Upper lobe of left lung (tissue), 6 donors: ENCODE measurements around the gene ATAD5. TPM values are rescaled to one million over a fixed set of nuclear protein-coding genes. Genes with fewer than 3 reads are reported as not detected.
"Not testable (repeated sequence)": the region's sequence is repeated elsewhere in the genome, so short reads cannot be mapped to it uniquely, and the experiment has no call there.

Experiments
- ATAC-seq, 2 donors: fragments of 200-7000 bp; cut with Tn5 transposase; one replicate each; pipeline ENCODE4 v1.9.1; 2022; ENCODE audit warnings: mild to moderate bottlenecking in 2 of 2, moderate library complexity in 2 of 2; ENCODE audit not compliant: low FRiP score in 2 of 2
- DNase-seq, 2 donors: peaks; one replicate each; pipeline ENCODE4 v3.0.0-alpha.2; 2019 to 2020
- H3K27ac ChIP-seq, 4 donors: fragments of 200-600 bp; sonication (generic); one replicate each; pipeline ENCODE4 v1.5.1; 2016 to 2019
- H3K27me3 ChIP-seq, 4 donors: fragments of 200-600 bp; sonication (generic); one replicate each; pipeline ENCODE4 v1.5.1; 2017 to 2019
- H3K36me3 ChIP-seq, 4 donors: fragments of 200-600 bp; sonication (generic); one replicate each; pipeline ENCODE4 v1.5.1; 2016 to 2019
- H3K4me1 ChIP-seq, 4 donors: fragments of 200-600 bp; sonication (generic); one replicate each; pipeline ENCODE4 v1.5.1; 2018 to 2019
- H3K4me3 ChIP-seq, 4 donors: fragments of 200-600 bp; sonication (generic); one replicate each; pipeline ENCODE4 v1.5.1; 2017 to 2019; ENCODE audit warnings: mild to moderate bottlenecking in 2 of 4, moderate library complexity in 1 of 4
- H3K9me3 ChIP-seq, 4 donors: fragments of 200-600 bp; sonication (generic); one replicate each; pipeline ENCODE4 v1.5.1; 2018 to 2019
- EP300 ChIP-seq, 4 donors: sonication (generic); formaldehyde crosslinking; IDR thresholded peaks; one replicate each; pipeline ENCODE4 v1.5.1; 2017; ENCODE audit warnings: antibody characterized with exemption in 4 of 4, control low read depth in 2 of 4
- POLR2A ChIP-seq, 4 donors: fragments of 450-650 bp; IDR thresholded peaks; one replicate each; pipeline ENCODE4 v1.5.1; 2016 to 2017; ENCODE audit warnings: antibody characterized with exemption in 4 of 4, mild to moderate bottlenecking in 2 of 4
- POLR2AphosphoS5 ChIP-seq, 2 donors: sonication (generic); formaldehyde crosslinking; IDR thresholded peaks; one replicate each; pipeline ENCODE4 v1.5.1; 2017; ENCODE audit warnings: antibody characterized with exemption in 2 of 2
- WGBS, 2 donors: methylation state at CpG; one replicate each; pipeline ENCODE4 v1.1.5; 2017 to 2018; 5-methylcytosine and 5-hydroxymethylcytosine counted together
- total RNA-seq, 6 donors: library from RNA; depleted of rRNA in 4 of 6; stranded (reverse); fragments of >200 nt in 4 of 6; gene quantifications; one replicate each; pipeline versions ENCODE4 v1.1.0 to v1.2.1, GENCODE V29; 2016 to 2021
- TF ChIP-seq, protein P1 (sequence below), 6 experiments: fragments of 450-650 bp in 4 of 6; fragments of 200-600 bp in 2 of 6; sonication (generic) in 2 of 6; IDR thresholded peaks; one replicate each; pipeline ENCODE4 v1.5.1; 2016 to 2019; ENCODE audit warnings: antibody characterized with exemption in 6 of 6
- donor health status: DM: no; HTN: no; CAD: no; lungs with moderate emphysema.
- donor health status: DM: no; HTN: yes; CAD: no; lungs with severe emphysema.

ATAD5 gene
- total RNA-seq, 6 donors from 2014 or later: 1.5 to 6.3 (median 1.9) TPM

- ATAC-seq (no peak), DNase-seq (no peak)
- Histone ChIP-seq H3K27ac (no peak overlapping the region), H3K4me1 (no peaks in the 10 kb centered on the region), H3K9me3 (no peaks in the 10 kb centered on the region), H3K36me3 (peaks cover 0 to 4% (median 0%) of the 10 kb centered on the region in 4 donors), H3K27me3 (no peaks in the 10 kb centered on the region), H3K4me3 (no peak overlapping the region)
- TF ChIP-seq, protein P1, sequence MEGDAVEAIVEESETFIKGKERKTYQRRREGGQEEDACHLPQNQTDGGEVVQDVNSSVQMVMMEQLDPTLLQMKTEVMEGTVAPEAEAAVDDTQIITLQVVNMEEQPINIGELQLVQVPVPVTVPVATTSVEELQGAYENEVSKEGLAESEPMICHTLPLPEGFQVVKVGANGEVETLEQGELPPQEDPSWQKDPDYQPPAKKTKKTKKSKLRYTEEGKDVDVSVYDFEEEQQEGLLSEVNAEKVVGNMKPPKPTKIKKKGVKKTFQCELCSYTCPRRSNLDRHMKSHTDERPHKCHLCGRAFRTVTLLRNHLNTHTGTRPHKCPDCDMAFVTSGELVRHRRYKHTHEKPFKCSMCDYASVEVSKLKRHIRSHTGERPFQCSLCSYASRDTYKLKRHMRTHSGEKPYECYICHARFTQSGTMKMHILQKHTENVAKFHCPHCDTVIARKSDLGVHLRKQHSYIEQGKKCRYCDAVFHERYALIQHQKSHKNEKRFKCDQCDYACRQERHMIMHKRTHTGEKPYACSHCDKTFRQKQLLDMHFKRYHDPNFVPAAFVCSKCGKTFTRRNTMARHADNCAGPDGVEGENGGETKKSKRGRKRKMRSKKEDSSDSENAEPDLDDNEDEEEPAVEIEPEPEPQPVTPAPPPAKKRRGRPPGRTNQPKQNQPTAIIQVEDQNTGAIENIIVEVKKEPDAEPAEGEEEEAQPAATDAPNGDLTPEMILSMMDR (IDR thresholded peaks at IDR 0.05): no peak
- no peak for TF ChIP-seq POLR2AphosphoS5 (IDR thresholded peaks at IDR 0.05)
- TF ChIP-seq EP300 (IDR thresholded peaks at IDR 0.05): no peak
- no peak for TF ChIP-seq POLR2A (IDR thresholded peaks at IDR 0.05)
- 81 to 91% methylated on average over 3 of the region's 3 CpGs for WGBS, 2 donors
These were observed 98.7 kb downstream of the ATAD5 start for GRCh38 chr17:30930495-30930894.

GRCh38 chr17:30931582-30931981, 99.8 kb downstream of the ATAD5 start:
- not testable (repeated sequence) for H3K27ac ChIP-seq, ATAC-seq, H3K4me3 ChIP-seq, H3K4me1 ChIP-seq, H3K27me3 ChIP-seq, H3K36me3 ChIP-seq, DNase-seq, H3K9me3 ChIP-seq
- 92 to 96% methylated on average over 8 of the region's 8 CpGs for WGBS, 2 donors

DNA sequence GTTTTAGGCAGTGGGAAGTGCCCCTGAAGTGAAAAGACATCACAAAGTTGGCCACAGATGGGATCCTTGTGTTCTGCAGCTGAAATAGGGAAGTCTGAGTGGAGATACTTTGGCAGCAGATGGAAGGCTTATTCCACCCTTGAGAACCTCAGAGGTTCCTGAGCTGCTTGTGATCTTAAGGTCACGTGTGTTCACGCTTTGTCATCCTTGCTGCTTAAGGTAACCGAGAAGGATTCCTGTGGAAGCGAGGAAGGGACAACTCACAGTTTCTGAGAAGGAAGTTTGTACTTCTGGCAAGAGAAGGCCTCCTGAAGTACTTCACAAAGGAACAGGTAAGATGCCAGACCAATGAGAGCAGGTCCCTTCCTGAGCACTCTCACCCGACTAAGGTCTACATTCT, 102.2 kb downstream of the ATAD5 start:
- ATAC-seq: peak in 1 of 2 donors; percentile 12

GRCh38 chr17:30939051-30939689, 107.4 kb downstream of the ATAD5 start:
- no peak for ATAC-seq
- Histone ChIP-seq H3K4me1 (no peaks in the 10 kb centered on the region), H3K9me3 (no peaks in the 10 kb centered on the region), H3K36me3 (peaks cover 0 to 5% (median 0%) of the 10 kb centered on the region in 4 donors), H3K4me3 (no peak overlapping the region), H3K27me3 (no peaks in the 10 kb centered on the region), H3K27ac (peak overlapping the region in 2 of 4 donors; percentile 19 to 49)
- 80 to 86% methylated on average over 13 of the region's 13 CpGs for WGBS, 2 donors
- no peak for DNase-seq
- TF ChIP-seq, protein P1 (IDR thresholded peaks at IDR 0.05): no peak
- TF ChIP-seq POLR2AphosphoS5 (IDR thresholded peaks at IDR 0.05): no peak
- no peak for TF ChIP-seq EP300 (IDR thresholded peaks at IDR 0.05)

More for the DNA sequence above, 102.2 kb downstream of the ATAD5 start:
- peaks cover 0 to 4% (median 0%) of the 10 kb centered on the region in 4 donors for H3K36me3 ChIP-seq
- 32 to 63% methylated on average over 5 of the region's 5 CpGs for WGBS, 2 donors
- no peaks in the 10 kb centered on the region for H3K4me1 ChIP-seq
- no peak overlapping the region for H3K4me3 ChIP-seq
- H3K27ac ChIP-seq: peak overlapping the region in 2 of 4 donors; percentile 10 to 40
- no peaks in the 10 kb centered on the region for H3K9me3 ChIP-seq
- H3K27me3 ChIP-seq: no peaks in the 10 kb centered on the region
- peak in 1 of 2 donors; percentile 71 for DNase-seq
- peak in 1 of 2 donors; percentile 33 for TF ChIP-seq POLR2AphosphoS5 (IDR thresholded peaks at IDR 0.05)
- TF ChIP-seq, protein P1 (IDR thresholded peaks at IDR 0.05): no peak
- TF ChIP-seq POLR2A (IDR thresholded peaks at IDR 0.05): no peak
- peak in 1 of 4 donors; percentile 34 for TF ChIP-seq EP300 (IDR thresholded peaks at IDR 0.05)

DNA sequence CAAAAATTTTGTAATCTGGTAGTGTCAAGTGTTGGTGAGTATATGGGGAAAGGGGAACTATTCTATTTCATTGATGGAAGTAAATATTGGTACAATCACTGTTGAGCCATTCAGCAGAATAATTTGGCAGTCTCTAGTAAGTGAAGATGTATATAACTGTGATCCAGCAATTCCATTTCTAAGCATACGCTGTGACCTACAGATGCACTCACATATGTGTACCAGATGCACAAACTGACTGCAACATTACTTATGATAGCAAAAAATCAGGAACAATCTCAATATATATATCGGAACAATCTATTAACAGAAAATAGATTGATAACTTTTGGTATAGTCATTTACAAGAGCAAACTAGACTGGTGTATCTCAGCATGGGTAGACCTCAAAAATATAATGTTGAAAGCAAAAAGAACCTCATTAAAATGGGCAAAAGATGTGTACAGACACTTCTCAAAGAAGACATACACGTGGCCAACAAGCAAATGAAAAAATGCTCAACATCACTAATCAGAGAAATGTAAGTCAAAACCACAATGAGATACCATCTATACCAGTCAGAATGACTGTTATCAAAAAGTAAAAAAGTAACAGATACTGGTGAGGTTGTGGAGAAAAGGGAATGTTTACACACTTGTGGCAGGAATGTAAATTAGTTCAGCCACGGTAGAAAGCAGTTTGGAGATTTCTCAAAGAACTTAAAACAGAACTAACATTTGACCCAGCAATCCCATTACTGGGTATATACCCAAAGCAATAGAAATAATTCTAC, 110.7 kb downstream of the ATAD5 start:
- Histone ChIP-seq H3K4me1 (no peaks in the 10 kb centered on the region), H3K27ac (no peak overlapping the region), H3K27me3 (no peaks in the 10 kb centered on the region), H3K4me3 (no peak overlapping the region), H3K36me3 (peaks cover 0 to 9% (median 0%) of the 10 kb centered on the region in 4 donors), H3K9me3 (no peaks in the 10 kb centered on the region)
- ATAC-seq (no peak), DNase-seq (no peak)
- TF ChIP-seq, protein P1 (IDR thresholded peaks at IDR 0.05): no peak
- TF ChIP-seq POLR2AphosphoS5 (IDR thresholded peaks at IDR 0.05) (no peak), EP300 (IDR thresholded peaks at IDR 0.05) (no peak), POLR2A (IDR thresholded peaks at IDR 0.05) (no peak)
- 63 to 67% methylated on average over 4 of the region's 4 CpGs for WGBS, 2 donors
